ENCODE measurements around the gene PAXIP1.

PAXIP1 gene

DNA sequence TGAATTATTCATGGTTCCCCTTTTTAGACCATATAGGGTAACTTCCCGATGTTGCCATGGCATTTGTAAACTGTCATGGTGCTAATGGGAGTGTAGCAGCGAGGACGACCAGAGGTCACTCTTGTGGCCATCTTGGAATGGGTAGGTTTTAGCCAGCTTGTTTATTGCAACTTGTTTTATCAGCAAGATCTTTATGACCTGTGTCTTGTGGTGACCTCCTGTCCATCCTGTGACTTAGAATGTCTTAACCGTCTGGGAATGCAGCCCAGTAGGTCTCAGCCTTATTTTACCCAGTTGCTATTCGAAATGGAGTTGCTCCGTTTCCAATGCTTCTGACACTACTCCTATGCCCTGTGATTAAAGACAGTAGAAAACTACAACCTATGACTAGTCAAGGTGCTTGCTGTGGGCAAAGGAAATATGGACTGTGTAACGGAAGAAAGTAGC is 18.8 kb upstream of the PAXIP1 start:
- TF ChIP-seq, protein P1, sequence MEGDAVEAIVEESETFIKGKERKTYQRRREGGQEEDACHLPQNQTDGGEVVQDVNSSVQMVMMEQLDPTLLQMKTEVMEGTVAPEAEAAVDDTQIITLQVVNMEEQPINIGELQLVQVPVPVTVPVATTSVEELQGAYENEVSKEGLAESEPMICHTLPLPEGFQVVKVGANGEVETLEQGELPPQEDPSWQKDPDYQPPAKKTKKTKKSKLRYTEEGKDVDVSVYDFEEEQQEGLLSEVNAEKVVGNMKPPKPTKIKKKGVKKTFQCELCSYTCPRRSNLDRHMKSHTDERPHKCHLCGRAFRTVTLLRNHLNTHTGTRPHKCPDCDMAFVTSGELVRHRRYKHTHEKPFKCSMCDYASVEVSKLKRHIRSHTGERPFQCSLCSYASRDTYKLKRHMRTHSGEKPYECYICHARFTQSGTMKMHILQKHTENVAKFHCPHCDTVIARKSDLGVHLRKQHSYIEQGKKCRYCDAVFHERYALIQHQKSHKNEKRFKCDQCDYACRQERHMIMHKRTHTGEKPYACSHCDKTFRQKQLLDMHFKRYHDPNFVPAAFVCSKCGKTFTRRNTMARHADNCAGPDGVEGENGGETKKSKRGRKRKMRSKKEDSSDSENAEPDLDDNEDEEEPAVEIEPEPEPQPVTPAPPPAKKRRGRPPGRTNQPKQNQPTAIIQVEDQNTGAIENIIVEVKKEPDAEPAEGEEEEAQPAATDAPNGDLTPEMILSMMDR (conservative IDR thresholded peaks at IDR 0.05; ENCODE audit: low read depth, low read length), result no peak
- H3K4me3 ChIP-seq (ENCODE audit: low read length), result no peak overlapping the region
- DNase-seq (ENCODE audit: low read depth), result no peak

DNA sequence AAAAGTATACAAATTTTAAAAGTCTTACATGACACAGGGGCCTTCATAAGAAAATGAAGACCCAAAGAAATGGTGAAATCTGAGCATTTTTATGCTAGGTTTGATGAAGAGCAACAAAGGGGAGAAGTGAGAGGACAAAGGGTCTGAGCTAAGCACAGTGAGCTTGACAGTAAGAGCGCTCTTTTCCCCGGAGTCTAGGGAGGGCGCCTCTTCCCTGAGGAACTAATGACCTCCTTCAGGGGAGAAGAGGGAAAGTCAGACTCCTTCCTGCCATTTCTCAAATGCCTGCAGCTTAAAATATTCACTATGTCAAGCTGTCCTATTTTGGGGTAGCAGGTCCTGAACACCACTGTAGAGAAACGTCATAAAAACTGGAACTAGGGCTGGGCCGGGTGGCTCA is 18.1 kb upstream of the PAXIP1 start:
- TF ChIP-seq, protein P1 (conservative IDR thresholded peaks at IDR 0.05; ENCODE audit: low read depth, low read length), result no peak
- no peak for DNase-seq (ENCODE audit: low read depth)

DNA sequence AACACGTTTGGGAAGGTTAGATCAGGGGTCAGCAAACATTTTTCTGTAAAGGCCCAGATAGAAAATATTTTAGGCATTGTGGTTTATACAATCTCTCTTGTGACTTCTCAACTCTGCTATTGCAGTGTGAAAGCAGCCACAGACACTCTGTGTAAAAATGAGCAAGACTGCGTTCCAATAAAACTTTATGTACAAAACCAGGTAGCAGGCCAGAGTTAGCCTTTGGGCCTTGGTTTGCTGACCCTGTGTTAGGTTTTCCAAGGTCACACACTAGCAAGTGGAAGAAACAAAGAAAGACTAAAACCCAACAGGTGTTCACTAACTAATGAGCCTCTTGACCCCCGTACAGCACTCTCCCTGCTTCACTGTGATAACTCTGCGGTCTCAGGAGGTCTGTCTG is 14.9 kb upstream of the PAXIP1 start:
- TF ChIP-seq, protein P1 (conservative IDR thresholded peaks at IDR 0.05; ENCODE audit: low read depth, low read length), result no peak
- no peak overlapping the region for H3K4me3 ChIP-seq (ENCODE audit: low read length)
- no peak for DNase-seq (ENCODE audit: low read depth)

More for the DNA sequence above, 18.1 kb upstream of the PAXIP1 start:
- H3K4me3 ChIP-seq (ENCODE audit: low read length), result no peak overlapping the region

DNA sequence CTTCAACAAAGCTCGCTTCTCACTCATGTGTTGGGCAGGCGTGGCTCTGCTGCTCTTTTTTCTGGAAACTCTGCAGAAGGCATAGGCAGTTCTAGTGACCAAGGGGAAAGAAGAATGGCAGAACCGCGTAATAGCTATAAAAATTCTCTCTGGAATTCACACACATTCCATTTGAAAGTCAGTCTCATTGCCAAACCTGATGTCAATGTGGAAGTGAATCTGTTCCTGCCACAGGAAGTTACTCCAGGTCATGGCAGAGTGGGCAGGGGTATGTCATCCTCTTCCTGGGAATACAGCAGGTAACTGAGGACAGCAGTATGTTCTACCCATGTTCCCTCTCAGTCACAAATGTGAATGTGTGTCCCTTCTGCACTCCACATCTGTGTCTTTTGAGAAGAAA is 8.2 kb upstream of the PAXIP1 start:
- H3K4me3 ChIP-seq (ENCODE audit: low read length), result no peak overlapping the region
- TF ChIP-seq, protein P1 (conservative IDR thresholded peaks at IDR 0.05; ENCODE audit: low read depth, low read length), result no peak
- no peak for DNase-seq (ENCODE audit: low read depth)

DNA sequence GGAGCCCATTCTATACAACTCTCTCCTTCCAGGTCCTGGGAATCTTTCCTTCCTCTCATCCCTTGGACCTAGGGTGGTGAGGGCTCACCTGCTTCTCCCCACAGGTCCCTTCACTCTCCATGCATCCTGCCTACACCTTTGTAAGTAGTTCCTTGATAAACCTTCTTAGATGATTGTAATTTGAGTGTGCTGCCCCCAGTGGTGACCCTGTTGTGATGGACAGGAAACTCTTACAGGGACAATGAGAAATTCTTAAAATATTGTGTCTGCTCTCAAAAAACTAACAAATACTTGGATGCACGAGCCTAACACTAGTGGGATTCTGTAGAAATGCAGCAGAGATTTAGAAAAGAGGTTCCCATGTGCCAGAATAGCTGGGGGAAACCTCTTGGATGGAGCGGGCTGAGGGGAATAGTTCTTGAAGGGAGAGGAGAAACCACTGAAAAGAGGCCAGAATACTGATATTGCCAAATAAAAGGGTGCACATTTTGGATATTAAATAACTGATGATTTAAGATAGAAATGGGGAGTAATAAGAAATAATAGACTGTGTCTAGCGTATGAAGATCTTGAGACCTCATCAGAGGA is 6.7 kb upstream of the PAXIP1 start:
- no peak for DNase-seq (ENCODE audit: low read depth)
- TF ChIP-seq, protein P1 (conservative IDR thresholded peaks at IDR 0.05; ENCODE audit: low read depth, low read length), result peak; percentile 53
- H3K4me3 ChIP-seq (ENCODE audit: low read length), result no peak overlapping the region

DNA sequence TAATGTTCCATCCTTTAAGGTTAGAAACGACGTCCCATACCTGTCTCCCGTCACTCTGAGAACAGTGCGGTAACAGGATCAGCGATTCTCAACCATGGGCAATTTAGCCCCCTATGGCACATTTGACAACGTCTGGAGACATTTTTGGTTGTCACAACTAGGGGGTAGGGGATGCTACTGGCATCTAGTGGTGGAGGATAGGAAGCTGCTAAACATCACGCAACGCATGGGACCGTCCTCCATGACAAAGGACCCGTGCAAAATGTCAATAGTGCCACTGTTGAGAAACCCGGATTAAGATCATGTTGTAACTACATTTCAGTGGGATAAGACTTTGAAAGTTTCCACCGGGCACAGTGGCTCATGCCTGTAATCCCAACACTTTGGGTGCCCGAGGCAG is 5.0 kb upstream of the PAXIP1 start:
- TF ChIP-seq, protein P1 (conservative IDR thresholded peaks at IDR 0.05; ENCODE audit: low read depth, low read length), result peak; percentile 39
- DNase-seq (ENCODE audit: low read depth), result no peak
- H3K4me3 ChIP-seq (ENCODE audit: low read length), result no peak overlapping the region

DNA sequence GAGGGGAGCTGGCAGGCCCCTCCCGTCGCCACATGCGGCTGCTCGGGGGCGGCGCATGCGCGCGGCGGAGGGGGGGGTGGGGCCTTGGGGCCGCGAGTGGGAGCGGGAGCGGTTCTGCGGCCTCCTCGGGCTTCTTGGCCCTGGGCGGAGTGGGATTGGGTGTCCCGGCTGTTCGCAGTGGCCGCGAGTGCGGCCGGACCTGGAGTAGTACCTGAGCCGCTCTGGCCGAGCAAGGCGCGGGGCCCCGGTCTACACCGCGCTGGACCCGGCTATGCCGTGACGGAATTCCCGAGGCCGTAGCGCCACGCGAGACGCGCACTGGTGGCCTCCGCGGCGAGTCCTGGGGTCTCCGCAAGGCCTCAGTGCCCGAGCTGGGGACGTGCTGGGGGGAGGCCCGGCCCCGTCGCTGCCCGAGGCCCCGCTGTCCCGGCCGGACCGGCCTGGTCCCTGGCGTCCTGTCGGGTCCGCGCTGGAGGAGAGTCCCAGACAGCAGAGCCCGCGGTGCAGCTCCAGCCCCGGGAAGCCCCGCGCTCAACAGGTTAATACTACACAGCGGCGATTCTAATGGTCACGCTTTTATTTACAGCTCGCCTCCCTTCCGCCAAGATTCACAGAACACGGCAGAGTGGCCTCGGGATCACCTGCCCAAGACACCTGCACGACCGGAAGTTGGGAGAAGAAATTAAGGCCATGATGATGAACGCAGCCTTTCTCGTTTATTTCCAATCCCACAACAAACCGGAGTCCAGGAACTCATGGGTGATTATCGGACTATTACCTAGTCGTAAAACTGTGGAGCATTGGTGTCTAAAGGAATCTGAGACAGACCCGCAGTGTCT is 671 bp upstream of the PAXIP1 start:
- no peak for DNase-seq (ENCODE audit: low read depth)
- H3K4me3 ChIP-seq (ENCODE audit: low read length), result peak overlapping the region; percentile 78
- TF ChIP-seq, protein P1 (conservative IDR thresholded peaks at IDR 0.05; ENCODE audit: low read depth, low read length), result no peak

All from retinal pigment epithelial cell (primary cell).